ENCODE results near the gene DAND5. TPM values are rescaled to one million over a fixed set of nuclear protein-coding genes. Genes with fewer than 3 reads are reported as not detected.
"Not testable (repeated sequence)": the region's sequence is repeated elsewhere in the genome, so short reads cannot be mapped to it uniquely, and the experiment has no call there.

The DAND5 gene
- polyA plus RNA-seq, 3 donors = 0.06 to 0.22 (median 0.19) TPM

DNA sequence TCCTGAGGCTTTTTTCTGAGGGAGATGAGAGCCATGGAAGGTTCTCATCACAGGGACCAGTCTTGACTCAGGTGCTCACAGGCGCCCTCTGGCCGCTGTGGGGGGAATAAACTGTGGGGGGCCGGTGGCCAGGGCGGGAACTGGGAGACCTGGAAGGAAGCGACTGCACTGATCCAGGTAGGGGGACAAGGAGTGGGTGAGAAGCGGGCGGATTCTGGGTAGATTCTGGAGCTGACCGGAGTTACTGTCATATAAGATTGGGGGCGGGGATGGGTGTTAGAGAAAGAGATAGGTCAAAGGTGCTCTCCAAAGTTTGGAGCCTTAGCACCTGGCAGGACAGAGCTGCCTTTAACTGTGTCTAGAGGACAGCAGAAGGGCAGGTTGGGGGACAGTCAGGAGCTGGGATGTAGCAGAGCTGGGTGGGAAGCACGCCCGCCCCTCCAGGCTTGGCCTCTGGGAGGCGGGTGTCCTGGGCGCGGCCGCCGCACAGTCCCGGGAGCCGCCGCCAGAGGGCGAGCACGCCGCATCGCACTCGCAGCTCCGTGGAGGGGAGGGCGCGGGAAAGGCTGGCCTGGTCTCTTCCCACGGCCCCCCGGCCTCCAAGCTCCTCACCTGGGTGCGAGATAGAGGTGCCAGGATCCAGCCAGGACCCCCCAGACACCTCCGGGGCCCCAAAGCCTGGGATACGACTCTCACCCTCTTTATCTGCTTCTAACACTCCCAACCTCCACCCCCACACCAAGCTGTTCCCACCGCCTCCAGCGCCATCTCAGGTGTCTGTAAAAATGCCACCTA lies 4.2 kb upstream of the DAND5 start:
- peak; percentile 61 for DNase-seq

DNA sequence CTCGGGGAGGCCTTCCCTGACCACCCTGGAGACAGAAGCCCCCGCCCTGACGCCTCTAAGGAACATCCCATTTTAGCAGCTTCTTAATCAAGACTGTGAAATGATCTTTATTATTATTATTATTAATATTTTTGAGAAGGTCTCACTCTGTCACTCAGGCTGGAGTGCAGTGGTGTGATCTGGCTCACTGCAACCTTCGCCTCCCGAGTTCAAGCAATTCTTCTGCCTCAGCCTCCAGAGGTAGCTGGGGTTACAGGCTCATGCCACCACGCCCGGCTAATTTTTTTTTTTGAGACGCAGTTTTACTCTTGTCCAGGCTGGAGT lies 3.6 kb upstream of the DAND5 start:
- DNase-seq = no peak

DNA sequence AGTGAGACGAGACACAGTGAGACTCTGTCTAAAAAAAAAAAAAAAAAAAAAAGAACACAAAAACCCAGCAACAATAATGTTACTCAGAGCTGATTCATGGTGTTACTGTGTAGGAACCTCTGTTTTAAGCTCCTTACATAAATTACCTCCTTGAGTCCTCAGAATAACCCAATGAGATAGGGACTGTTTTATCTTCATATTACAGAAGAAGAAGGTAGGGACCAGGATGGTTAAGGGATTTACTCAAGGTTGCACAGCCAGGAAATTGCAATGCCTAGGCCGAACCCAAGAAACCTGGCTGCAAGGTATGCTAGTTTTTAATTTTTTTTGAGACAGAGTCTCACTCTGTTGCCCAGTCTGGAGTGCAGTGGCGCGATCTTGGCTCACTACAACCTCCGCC lies 1.5 kb upstream of the DAND5 start:
- no peak for DNase-seq

DNA sequence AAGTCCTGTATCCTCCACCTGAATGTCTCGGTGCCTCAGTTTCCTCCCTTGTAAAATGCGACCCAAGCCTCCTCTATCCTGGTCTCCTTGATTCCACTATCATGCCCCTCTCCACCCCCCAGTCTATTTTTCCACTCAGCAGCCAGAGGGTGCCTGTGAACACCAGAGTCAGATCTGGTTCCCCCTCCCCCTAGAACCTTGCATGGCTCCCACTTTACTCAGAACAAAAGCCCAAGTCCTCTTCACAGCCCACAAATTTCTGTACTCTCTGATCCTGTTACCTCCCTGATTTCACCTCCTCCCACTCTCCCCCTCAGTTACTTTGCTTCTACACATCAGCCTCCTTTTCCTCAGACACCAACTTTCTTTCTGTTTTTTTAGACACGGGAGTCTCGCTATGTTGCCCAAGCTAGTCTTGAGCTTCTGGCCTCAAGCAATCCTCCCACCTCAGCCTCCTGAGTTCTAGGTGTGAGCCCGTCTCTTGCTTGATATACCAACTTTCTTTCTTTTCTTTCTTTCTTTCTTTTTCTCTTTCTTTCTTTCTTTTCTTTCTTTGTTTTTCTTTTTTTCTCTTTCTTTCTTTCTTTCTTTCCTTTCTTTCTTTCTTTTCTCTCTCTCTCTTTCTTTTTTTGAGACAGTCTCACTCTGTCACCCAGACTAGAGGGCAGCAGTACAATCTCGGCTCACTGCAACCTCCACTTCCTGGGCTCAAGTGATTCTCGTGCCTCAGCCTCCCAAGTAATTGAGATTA lies 869 bp downstream of the DAND5 start:
- no peak for DNase-seq

DNA sequence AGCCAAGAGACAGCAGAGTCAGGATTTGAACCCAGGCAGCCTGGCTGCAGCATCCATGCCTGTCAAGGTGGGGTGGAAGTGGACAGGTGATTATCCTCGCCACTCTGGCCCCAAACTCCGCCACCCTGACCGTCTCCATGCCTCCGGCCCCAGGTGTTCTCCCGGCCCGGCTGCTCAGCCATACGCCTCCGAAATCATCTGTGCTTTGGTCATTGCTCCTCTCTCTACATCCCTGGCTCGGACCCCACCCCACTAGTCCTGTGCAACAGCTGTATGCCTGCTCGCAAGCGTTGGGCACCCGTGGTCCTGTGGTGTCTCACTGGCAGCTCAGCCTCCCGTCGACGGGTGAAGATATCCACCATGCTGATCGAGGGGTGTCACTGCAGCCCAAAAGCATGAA lies 3.9 kb downstream of the DAND5 start:
- DNase-seq = no peak

DNA sequence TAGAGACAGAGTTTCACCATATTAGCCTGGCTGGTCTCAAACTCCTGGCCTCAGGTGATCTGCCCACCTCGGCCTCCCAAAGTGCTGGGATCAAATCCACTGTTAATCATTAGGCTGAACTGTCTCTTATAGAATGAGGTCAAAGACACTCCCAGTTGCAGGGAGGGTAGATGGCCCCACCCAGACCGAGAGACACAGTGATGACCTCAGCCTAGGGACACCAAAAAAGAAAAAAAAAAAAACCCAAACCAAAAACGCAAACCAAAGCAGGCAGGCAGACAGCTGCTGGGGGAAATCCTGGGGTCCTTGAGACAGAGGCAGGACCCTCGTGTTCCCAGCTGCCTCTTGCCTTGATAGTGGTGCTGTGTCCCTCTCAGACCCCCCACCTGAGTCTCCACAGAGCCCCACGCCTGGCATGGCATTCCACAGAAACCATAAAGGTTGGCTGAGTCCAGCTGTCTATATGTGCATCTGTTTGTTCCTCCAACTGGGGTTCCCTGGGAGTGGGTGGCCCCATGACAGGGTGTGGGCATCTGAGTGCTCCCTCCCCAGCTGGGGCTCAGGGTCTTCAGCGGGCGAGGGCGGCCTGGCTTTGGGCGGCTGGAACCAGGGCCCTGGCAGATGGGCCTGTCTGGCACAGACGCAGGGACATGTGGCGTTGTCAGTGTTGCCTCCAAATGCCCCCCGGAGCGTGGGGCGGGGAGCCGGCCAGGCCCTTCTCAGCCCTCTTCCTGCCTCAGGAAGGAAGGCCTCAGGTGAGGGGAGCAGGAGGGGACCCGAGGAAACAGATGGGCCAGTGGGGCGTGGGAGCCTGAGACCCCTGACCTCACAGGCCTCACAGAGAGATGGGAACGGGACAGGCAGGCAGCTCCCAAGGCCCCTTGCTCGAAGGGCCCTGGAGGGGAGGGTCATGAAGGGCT lies 5.2 kb downstream of the DAND5 start:
- no peak for DNase-seq

DNA sequence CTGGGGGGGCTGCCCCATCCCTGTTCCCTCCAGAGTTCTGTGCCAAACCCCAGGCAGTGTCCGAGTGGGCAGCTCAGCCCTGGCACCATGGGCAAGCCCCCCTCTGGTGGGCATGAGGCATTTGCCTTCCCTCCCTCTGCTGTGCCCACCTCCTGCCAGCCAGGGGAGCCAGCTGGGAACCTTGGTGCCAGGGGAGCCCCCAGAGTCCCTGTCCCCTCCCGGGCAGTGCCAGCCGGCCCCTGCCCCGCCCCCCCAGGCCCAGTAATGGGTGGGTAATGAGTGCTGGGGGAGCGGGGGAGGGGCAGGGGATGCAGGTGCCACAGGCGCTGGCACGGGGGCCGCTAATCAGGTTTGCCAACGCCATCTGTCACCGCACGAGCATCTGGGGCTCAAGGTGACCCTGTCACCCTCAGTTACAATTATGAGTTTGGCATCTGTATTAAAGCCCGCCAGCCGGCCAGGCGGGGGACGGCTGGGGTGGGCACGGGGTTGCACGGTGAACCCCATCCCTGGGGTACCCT lies 5.9 kb downstream of the DAND5 start:
- DNase-seq = no peak

DNA sequence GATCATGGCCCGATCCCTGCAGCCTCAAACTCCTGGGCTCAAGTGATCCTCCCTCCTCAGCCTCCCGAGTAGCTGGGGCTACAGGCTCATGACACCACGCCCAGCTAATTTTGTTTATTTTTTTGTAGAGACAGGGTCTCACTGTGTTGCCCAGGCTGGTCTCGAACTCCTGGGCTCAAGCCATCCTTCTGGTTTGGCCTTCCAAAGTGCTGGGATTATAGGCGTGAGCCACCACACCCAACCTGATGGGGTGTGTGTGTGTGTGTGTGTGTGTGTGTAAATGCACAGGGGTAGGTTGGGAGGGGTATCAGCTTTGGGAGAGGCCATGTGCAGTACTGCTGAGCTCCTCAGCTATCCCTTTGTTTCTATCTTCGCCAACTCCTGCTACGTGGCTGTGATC lies 6.7 kb downstream of the DAND5 start:
- DNase-seq = not testable (repeated sequence)

DNA sequence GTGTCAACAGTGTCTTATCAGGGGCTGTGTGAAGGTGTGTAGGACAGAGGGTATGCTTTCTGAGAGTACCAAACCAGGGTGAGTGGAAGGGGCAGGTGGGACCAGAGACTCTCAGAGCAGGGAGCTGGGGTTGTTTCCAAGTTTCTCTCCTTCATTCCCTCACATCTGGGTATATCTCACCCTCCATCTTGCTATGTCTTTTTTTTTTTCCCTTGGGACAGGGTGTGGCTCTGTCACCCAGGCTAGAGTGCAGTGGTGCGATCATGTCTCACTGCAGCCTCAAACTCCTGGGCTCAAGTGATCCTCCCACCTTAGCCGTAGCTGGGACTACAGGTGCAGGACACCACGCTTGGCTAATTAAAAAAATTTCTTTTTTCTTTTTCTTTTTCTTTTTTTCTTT lies 10.6 kb downstream of the DAND5 start:
- DNase-seq = no peak

DNA sequence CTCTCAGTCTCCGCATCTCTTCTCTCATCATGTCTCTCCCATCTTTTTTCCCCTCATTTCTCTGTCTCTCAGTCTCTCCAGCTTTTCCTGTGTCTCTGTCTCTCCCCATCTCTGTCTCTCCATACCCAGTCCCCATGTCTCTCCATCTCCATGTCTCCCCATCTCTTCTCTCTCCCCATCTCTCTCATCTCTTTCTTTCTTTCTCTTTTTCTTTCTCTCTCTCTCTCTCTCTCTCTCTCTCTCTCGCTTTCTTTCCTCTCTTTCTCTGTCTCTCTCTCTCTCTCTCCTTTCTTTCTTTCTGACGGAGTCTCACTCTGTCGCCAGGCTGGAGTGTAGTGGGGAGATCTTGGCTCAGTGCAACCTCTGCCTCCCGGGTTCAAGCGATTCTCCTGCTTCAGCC lies 13.3 kb downstream of the DAND5 start:
- DNase-seq = no peak

DNA sequence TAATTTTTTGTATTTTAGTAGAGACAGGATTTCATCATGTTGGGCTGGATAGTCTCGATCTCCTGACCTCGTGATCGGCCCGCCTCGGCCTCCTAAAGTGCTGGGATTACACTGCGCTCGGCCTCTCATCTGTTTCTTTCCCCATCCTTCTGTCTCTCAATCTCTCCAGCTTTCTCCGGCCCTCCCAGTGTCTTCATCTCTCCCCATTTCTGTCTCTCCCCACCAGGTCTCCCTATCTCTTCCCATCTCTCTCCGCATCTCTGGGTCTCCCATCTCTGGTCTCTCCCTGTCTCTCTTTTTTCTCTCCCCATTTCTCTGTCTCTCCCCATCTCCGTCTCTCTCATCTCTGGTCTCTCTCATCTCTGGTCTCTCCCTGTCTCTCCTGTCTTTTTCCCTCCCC lies 13.7 kb downstream of the DAND5 start:
- no peak for DNase-seq

DNA sequence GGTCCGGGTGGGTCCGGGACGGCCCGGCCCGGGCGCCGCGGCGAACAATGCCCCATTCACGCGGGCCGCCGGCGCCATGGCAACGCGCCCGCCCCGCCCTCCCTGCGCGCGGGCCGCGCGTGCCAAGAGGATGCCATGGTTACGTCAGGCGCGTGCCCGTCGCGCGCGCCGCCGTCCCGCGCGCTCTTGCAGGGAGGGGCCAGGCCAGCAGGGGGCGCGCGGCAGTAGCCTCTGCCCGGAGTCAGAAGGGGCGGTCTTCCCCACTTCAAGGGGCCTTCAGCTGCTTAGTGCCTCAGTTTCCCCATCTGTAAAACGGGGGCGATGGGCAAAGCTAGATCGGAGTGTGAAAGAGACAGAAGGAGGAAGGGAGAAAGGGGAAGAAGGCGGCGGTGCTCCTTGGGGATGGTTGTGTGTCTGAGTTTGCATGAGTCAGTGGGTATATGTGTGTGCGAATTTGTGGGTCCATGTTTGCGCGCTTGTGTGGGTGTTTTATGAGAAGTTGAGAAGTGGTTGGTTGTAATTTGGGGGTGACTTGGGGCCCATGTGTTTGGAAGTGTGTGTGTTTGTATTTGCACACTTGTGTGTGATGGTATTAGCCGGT lies 14.3 kb downstream of the DAND5 start:
- DNase-seq = peak; percentile 61

DNA sequence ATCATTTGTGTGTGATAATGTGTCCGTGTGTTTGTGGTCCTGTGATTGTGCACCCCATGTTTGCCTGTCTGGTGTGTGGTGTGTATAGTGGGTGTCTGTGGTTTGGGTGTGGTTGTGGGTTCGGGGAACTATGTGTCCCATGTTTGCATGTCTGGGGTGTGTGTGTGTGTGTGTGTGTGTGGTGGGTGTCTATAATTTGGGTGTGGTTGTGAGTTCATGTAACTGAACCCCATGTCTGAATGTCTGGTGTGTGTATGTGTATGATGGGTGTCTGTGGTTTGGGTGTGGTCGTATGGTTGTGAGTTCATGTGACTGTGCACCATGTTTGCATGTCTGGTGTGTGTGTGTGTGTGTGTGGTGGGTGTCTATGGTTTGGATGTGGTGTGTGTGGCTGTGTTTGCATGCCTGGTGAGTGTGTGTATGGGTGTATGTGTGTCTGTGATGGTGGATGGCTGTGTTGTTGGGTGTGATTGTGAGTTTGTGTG lies 14.8 kb downstream of the DAND5 start:
- no peak for DNase-seq

DNA sequence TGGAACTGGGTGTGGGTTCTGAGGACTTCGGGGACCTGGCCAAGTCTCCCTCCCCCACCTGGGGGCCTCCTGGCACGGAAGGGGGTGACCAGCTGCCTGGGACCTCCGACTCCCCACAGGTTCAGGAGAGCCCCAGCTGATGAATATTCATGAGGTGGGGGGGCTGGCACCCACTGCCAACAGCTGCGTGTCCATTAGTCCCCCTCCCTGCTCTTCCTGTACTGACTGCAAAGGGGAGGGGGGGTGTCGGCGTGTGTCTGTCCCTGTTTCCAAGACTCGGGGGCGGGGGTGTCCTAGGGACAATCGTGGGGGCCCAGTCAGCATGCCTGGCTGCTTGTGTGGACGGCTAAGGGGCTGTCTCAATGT lies 15.3 kb downstream of the DAND5 start:
- DNase-seq = no peak

DNA sequence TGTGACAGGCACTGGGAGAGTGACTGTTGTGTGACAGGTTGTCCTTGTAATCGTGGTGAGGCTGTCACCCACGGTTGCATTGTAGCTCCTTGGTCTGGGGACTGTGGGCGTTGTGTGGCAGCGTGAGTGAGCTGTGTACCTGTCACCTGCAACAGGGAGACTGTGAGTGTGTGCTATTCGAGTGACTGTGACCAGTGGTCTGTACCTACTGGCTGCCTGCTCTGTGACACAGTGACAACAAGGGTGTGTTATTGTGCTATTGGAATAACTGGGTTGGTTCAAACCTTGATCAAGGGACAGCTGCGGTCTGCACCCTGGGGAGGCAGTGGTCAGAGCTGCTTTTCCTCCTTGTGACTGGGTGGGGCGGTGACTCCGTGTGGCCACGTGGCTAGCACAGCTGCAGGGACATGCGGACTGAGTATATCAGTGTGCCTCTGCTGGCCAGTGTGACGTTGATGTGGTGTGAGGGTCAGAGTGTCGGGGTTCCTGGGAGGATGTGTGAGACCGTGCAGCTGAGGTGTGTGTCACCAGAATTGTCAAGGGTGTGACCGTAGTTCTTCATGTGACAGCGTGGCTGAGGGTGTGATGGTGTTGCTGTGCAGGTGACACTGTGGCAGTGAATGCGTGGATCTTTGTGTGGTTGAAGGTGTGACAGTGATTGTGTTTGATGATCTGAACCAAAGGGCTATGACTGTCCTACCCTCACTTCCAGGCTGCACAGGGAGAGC lies 15.8 kb downstream of the DAND5 start:
- no peak for DNase-seq

DNA sequence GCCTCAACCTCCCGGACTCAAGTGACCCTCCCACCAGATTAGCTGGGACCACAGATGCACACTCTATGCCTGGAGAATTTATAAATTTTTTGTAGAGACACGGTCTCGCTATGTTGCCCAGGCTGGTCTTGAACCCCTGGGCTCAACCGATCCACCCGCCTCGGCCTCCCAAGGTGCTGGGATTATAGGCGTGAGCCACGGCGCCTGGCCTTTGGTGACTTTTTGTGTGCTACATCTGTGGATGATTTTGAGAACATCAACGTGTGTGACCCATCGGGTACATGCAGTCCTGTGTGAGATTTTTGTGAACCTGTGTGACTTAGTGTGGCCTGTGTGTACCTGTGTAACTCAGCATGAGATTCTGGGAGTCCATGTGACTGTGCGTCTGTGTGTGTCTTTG lies 17.4 kb downstream of the DAND5 start:
- DNase-seq = no peak

DNA sequence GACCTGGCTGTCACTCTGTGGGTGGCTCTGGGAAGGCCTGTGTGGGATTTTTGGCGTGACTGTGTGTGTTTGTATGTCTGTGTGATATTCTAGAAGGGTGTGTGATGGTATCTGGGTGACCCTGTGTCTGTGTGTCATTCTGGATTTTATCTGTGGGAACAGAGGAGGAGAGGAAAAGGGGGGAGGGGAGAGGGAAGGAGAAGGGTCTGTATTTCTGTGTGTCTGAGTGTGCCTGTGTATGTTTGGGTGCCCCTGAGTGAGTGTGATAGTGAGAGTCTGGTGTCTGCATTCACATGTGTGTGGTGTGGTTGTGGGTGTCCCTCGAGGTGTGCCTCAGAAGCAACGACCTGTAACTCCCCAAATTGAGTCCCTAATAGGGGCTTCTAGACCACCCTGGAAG lies 17.8 kb downstream of the DAND5 start:
- DNase-seq = no peak

DNA sequence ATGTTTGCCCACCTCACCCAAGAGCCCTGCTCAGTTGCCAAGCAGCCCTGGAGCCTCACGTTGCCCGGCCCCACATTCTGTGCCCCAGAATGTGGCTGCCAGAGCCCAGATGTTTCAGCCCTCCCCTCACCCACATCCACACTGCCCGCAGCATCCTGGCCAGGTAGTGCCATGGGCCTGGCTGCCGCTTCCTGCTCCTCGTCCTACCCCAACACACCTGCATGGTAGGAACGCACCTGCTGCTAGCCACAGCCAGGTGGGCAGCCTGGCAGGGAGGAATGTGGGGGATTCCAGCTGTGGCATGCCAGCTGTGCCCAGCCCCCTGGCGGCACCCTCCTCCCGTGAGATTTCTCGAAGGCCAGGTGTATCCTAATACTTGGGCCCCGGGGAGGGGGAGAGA lies 18.4 kb downstream of the DAND5 start:
- DNase-seq = no peak

DNA sequence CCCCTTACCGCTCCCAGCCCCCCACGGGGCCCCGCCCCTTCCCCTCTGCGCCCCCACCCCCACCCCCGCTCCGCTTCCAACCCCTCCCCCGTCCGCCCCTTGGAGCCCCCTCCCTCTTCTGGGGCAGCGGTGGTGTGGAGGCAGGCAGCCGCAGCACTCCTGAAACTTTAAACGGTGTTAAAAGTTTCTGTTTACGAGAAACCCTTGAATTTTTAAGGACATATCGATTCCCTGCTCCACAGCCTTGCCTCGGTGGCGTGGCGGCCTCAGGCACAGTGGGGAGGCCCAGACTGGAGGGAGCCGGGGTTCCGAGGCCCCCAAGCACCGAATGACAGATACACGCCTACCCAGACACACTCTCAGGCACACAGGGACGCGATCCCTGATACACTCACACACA lies 21.1 kb downstream of the DAND5 start:
- no peak for DNase-seq

DNA sequence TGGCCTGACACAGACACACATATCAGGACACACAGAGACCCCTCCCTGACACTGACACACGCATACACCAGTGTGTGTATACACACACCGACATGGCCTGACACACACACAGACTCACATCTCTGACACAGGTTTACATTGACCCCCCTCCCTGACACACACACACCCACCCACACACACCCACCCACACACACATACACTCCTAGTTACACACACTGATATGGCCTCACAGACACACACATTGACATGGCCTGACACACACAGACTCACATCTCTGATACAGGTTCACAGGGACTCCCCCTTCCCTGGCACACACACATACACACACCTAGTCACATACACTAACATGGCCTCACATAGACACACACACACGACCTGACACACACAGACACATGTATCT lies 21.5 kb downstream of the DAND5 start:
- DNase-seq = no peak

DNA sequence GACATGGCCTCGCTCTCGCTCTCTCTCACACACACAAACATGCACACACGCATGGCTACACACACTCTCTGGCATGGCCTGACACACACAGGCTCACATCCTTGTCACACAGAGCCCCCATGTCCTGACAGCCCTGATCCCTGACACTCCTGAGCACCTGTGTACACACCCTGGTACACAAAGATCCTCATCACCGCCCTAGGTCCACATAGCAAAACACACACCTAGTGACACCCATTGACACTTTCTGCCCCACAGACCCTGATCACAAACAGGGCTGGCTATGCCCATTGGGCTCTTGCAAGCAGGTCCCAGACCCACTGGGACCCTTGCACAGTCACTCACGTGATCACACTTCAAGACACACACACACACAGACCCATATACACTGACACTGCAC lies 21.9 kb downstream of the DAND5 start:
- no peak for DNase-seq

All from renal pelvis (tissue), 4 donors.